ENCODE data around the gene SBSN. TPM values are rescaled to one million over a fixed set of nuclear protein-coding genes. Genes with fewer than 3 reads are reported as not detected.

Gene SBSN
- total and polyA plus RNA-seq, 2 donors (not counting 1 experiment from before 2014, with no cell fraction given), result not detected

DNA sequence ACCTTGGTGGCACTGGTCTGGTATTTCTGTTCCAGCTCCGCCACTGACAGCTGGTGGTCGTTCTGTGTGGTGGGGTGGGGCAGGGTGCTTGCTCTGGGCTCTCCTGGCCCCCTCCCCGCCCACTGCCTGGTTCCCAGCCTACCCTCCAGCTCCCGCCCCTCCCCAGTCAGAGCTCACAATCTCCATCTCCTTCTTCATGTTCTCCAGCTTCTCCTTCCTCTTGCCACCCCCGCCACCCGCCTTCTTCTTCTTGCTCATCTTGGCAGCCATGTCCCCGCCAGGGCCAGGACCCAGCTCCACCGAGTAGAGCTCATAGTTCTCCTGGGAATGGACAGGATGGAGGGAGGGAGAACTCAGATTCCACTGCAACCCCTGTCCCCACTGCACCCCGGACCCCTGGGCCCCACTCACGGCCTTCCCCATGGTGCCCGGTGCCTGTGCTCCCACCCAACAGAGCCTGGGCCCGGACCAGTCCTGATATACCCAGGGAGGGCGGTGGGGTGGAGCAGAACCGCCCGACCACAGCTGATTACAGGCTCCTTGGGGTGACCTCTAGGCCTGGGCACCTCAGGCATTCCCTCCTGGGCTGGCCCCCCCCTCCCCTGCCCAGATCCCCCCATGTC lies 35.2 kb upstream of the SBSN start, which contains the start of gene ATP4A:
Gene ATP4A, minus strand, starts transcription at position 452 of the 623 bp plus-strand sequence. Its CDS starts 29 bp downstream, at position 423.
- no peak within 1 kb of the TSS for H3K27ac ChIP-seq (ENCODE audit: low read length in 2 of 2)
- no peak within 1 kb of the TSS for H3K4me2 ChIP-seq (replicated peaks; ENCODE audit: low read depth, low read length, poor library complexity, severe bottlenecking)
- peaks cover 14 to 15% of the 10 kb centered on the region in 2 donors for H3K4me1 ChIP-seq (ENCODE audit: control insufficient read depth in 2 of 2, insufficient read depth in 2 of 2, low read length in 2 of 2)
- no peaks in the 10 kb centered on the region for H4K20me1 ChIP-seq (ENCODE audit: control insufficient read depth, insufficient read depth, low read length, poor library complexity, severe bottlenecking)
- H3K9me3 Mint-ChIP-seq (ENCODE audit: insufficient read depth), result no peaks in the 10 kb centered on the region
- no peaks in the 10 kb centered on the region for H3K79me2 ChIP-seq (ENCODE audit: control insufficient read depth, insufficient read depth, low read length)
- H3K4me1 Mint-ChIP-seq, result peaks cover 17% of the 10 kb centered on the region
- ChIA-PET CTCF (no interaction called here), POLR2A (no interaction called here)
- no peak within 1 kb of the TSS for H3K4me3 Mint-ChIP-seq
- no peak within 1 kb of the TSS for H3K9ac ChIP-seq (ENCODE audit: low read length)
- H2AFZ ChIP-seq (ENCODE audit: insufficient read depth, low read depth, low read length, poor library complexity, severe bottlenecking), result no peak within 1 kb of the TSS
- peaks cover 0 to 8% (median 0%) of the 10 kb centered on the region in 3 donors for H3K9me3 ChIP-seq (ENCODE audit: control extremely low read depth in 1 of 3, control insufficient read depth in 2 of 3, insufficient read depth in 1 of 3, low read length in 2 of 3)
- WGBS (ENCODE audit: insufficient coverage), result 74% methylated on average over 6 of the region's 15 CpGs
- peaks cover 48% of the 10 kb centered on the region for H3K27me3 Mint-ChIP-seq
- no peak for TF ChIP-seq EZH2 (IDR thresholded peaks at IDR 0.05; ENCODE audit: borderline replicate concordance, insufficient read depth, low read depth, low read length, poor library complexity, severe bottlenecking)
- TF ChIP-seq, protein P1, sequence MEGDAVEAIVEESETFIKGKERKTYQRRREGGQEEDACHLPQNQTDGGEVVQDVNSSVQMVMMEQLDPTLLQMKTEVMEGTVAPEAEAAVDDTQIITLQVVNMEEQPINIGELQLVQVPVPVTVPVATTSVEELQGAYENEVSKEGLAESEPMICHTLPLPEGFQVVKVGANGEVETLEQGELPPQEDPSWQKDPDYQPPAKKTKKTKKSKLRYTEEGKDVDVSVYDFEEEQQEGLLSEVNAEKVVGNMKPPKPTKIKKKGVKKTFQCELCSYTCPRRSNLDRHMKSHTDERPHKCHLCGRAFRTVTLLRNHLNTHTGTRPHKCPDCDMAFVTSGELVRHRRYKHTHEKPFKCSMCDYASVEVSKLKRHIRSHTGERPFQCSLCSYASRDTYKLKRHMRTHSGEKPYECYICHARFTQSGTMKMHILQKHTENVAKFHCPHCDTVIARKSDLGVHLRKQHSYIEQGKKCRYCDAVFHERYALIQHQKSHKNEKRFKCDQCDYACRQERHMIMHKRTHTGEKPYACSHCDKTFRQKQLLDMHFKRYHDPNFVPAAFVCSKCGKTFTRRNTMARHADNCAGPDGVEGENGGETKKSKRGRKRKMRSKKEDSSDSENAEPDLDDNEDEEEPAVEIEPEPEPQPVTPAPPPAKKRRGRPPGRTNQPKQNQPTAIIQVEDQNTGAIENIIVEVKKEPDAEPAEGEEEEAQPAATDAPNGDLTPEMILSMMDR (IDR thresholded peaks at IDR 0.05), result no peak
- ATAC-seq (ENCODE audit: low read depth) (no peak), DNase-seq (no peak)
- H3K36me3 ChIP-seq (replicated peaks in 1 of 2; ENCODE audit: control extremely low read depth in 1 of 2, control insufficient read depth in 1 of 2, extremely low read depth in 1 of 2, insufficient read depth in 2 of 2, low read length in 1 of 2), result no peaks in the 10 kb centered on the region
- H3K4me3 ChIP-seq (ENCODE audit: control extremely low read depth in 1 of 5, extremely low read depth in 1 of 5, insufficient read depth in 1 of 5, low read depth in 2 of 5, low read length in 4 of 5), result no peak within 1 kb of the TSS
- intact Hi-C loops (cut with micrococcal nuclease), result no loop called here
- peaks cover 0 to 33% (median 8%) of the 10 kb centered on the region in 4 experiments for H3K27me3 ChIP-seq (replicated peaks in 1 of 4; ENCODE audit: control extremely low read depth in 1 of 4, control insufficient read depth in 3 of 4, insufficient read depth in 4 of 4, low read length in 3 of 4)
- no peak within 1 kb of the TSS for H3K27ac Mint-ChIP-seq

DNA sequence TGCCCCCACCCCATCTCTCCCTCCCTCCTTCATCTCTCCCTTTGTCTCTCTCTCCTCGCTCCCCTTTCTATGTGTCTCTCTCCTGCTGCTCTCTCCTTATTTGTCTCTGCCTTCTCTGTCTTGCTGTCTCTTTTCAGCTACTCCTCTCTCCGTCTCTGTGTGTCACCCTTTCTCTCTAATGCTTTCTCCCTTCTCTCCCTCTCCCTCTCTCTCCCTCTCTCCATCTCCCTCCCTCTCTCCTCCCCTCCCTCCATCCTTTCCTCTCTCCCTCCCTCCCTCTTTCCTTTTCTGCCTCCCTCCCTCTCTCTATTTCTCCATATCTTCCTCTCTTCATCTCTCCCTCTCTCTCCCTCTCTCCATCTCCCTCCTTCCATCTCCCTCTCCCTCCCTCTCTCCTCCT lies 34.7 kb upstream of the SBSN start:
- Histone ChIP-seq H3K36me3 (replicated peaks in 1 of 2; ENCODE audit: control extremely low read depth in 1 of 2, control insufficient read depth in 1 of 2, extremely low read depth in 1 of 2, insufficient read depth in 2 of 2, low read length in 1 of 2) (no peaks in the 10 kb centered on the region), H3K27ac (ENCODE audit: low read length in 2 of 2) (no peak overlapping the region), H3K9ac (ENCODE audit: low read length) (no peak overlapping the region), H3K79me2 (ENCODE audit: control insufficient read depth, insufficient read depth, low read length) (no peaks in the 10 kb centered on the region), H3K4me1 (ENCODE audit: control insufficient read depth in 2 of 2, insufficient read depth in 2 of 2, low read length in 2 of 2) (peaks cover 19 to 20% of the 10 kb centered on the region in 2 donors), H3K27me3 (replicated peaks in 1 of 4; ENCODE audit: control extremely low read depth in 1 of 4, control insufficient read depth in 3 of 4, insufficient read depth in 4 of 4, low read length in 3 of 4) (peaks cover 0 to 38% (median 10%) of the 10 kb centered on the region in 4 experiments), H4K20me1 (ENCODE audit: control insufficient read depth, insufficient read depth, low read length, poor library complexity, severe bottlenecking) (no peaks in the 10 kb centered on the region), H3K4me3 (ENCODE audit: control extremely low read depth in 1 of 5, extremely low read depth in 1 of 5, insufficient read depth in 1 of 5, low read depth in 2 of 5, low read length in 4 of 5) (no peak overlapping the region), H3K9me3 (ENCODE audit: control extremely low read depth in 1 of 3, control insufficient read depth in 2 of 3, insufficient read depth in 1 of 3, low read length in 2 of 3) (peaks cover 0 to 14% (median 0%) of the 10 kb centered on the region in 3 donors), H3K4me2 (replicated peaks; ENCODE audit: low read depth, low read length, poor library complexity, severe bottlenecking) (no peak overlapping the region), H2AFZ (ENCODE audit: insufficient read depth, low read depth, low read length, poor library complexity, severe bottlenecking) (no peak overlapping the region)
- ATAC-seq (ENCODE audit: low read depth) (no peak), DNase-seq (no peak)
- Mint-ChIP-seq H3K27ac (no peak overlapping the region), H3K4me3 (no peak overlapping the region), H3K9me3 (ENCODE audit: insufficient read depth) (no peaks in the 10 kb centered on the region), H3K4me1 (peaks cover 19% of the 10 kb centered on the region), H3K27me3 (peaks cover 48% of the 10 kb centered on the region)
- 67% methylated on average over 2 of the region's 2 CpGs for WGBS (ENCODE audit: insufficient coverage)
- POLR2A ChIA-PET, result no interaction called here
- intact Hi-C loops (cut with micrococcal nuclease), result no loop called here
- CTCF ChIA-PET, result no interaction called here
- TF ChIP-seq, protein P1 (IDR thresholded peaks at IDR 0.05), result no peak
- TF ChIP-seq EZH2 (IDR thresholded peaks at IDR 0.05; ENCODE audit: borderline replicate concordance, insufficient read depth, low read depth, low read length, poor library complexity, severe bottlenecking), result no peak

Data from B cell (primary cell).